SK-N-SH (cell line): ENCODE data around the gene STOX1. TPM values are rescaled to one million over a fixed set of nuclear protein-coding genes. Genes with fewer than 3 reads are reported as not detected.
"Not testable (repeated sequence)": the region's sequence is repeated elsewhere in the genome, so short reads cannot be mapped to it uniquely, and the experiment has no call there.

ENCODE experiments used
- CTCF ChIA-PET: fragments of 300-600, 350-600 bp; formaldehyde crosslinking; extraction: SDS; loops from one replicate; lab custom pipeline; 2021; lab: Yijun Ruan, JAX
- POLR2A ChIA-PET: fragments of 350-600 bp; sonication (Branson Sonifier 250); formaldehyde crosslinking; extraction: SDS; loops from one replicate; lab custom pipeline; 2020; ENCODE audit warnings: antibody characterized with exemption, inconsistent platforms; lab: Yijun Ruan, JAX
- DNase-seq: peaks from one replicate; pipeline ENCODE4 v3.0.0; 2012
- H2AFZ ChIP-seq: fragments of 200-600 bp; sonication (generic); 2 replicates; pipeline ENCODE4 v1.8.1; 2016; ENCODE audit warnings: antibody characterized with exemption, mild to moderate bottlenecking, low read depth
- H3F3A ChIP-seq: fragments of 200-600 bp; sonication (generic); replicated peaks from 2 replicates; pipeline ENCODE3; 2016; ENCODE audit warnings: antibody characterized with exemption, mild to moderate bottlenecking; ENCODE audit not compliant: insufficient read depth
- H3K27ac ChIP-seq, 2 experiments: fragments of 200-500 bp in 1 of 2; fragments of 200-600 bp in 1 of 2; sonication (Bioruptor generic) in 1 of 2; sonication (generic), shearing (Covaris generic) in 1 of 2; 2 replicates each; pipeline versions ENCODE4 v1.5.1 to v1.6.1; 2014 to 2016; ENCODE audit warnings: low read depth in 2 of 2, inconsistent platforms in 1 of 2, low read length in 1 of 2, mild to moderate bottlenecking in 1 of 2, mixed read lengths in 1 of 2
- H3K27me3 ChIP-seq: fragments of 200-600 bp; sonication (generic), shearing (Covaris generic); 2 replicates; pipeline ENCODE4 v1.6.1; 2016; ENCODE audit warnings: mixed run types; ENCODE audit not compliant: insufficient read depth
- H3K36me3 ChIP-seq, 2 experiments: fragments of 200-500 bp in 1 of 2; fragments of 200-600 bp in 1 of 2; sonication (Bioruptor generic) in 1 of 2; sonication (generic) in 1 of 2; replicated peaks in 1 of 2; 2 replicates each; pipeline versions ENCODE3 to v1.5.1; 2014 to 2016; ENCODE audit warnings: low read length in 1 of 2, mild to moderate bottlenecking in 1 of 2; ENCODE audit not compliant: insufficient read depth in 2 of 2, control insufficient read depth in 1 of 2
- H3K4me1 ChIP-seq, 2 experiments: fragments of 200-500 bp in 1 of 2; fragments of 200-600 bp in 1 of 2; sonication (Bioruptor generic) in 1 of 2; sonication (generic), shearing (Covaris generic) in 1 of 2; 2 replicates each; pipeline versions ENCODE4 v1.5.1 to v1.6.1; 2014 to 2016; ENCODE audit warnings: low read depth in 1 of 2, low read length in 1 of 2, mixed run types in 1 of 2; ENCODE audit not compliant: insufficient read depth in 2 of 2, control insufficient read depth in 1 of 2
- H3K4me2 ChIP-seq: fragments of 200-600 bp; sonication (generic), shearing (Covaris generic); 2 replicates; pipeline ENCODE4 v1.6.1; 2017; ENCODE audit warnings: mixed run types
- H3K4me3 ChIP-seq, 2 experiments: fragments of 200-500 bp in 1 of 2; fragments of 200-600 bp in 1 of 2; sonication (Bioruptor generic) in 1 of 2; sonication (generic), shearing (Covaris generic) in 1 of 2; 2 replicates each; pipeline versions ENCODE4 v1.5.1 to v1.8.1; 2014 to 2016; ENCODE audit warnings: low read depth in 2 of 2, inconsistent platforms in 1 of 2, low read length in 1 of 2, mild to moderate bottlenecking in 1 of 2, mixed read lengths in 1 of 2, moderate library complexity in 1 of 2
- H3K79me2 ChIP-seq: fragments of 200-600 bp; sonication (generic); 2 replicates; pipeline ENCODE4 v1.8.1; 2017; ENCODE audit warnings: mild to moderate bottlenecking; ENCODE audit not compliant: insufficient read depth
- H3K9ac ChIP-seq: fragments of 200-600 bp; sonication (generic); 2 replicates; pipeline ENCODE4 v1.6.1; 2017; ENCODE audit warnings: mixed run types
- H3K9me2 ChIP-seq: fragments of 200-600 bp; sonication (generic); 2 replicates; pipeline ENCODE4 v1.6.1; 2017; ENCODE audit warnings: mixed run types
- H3K9me3 ChIP-seq: fragments of 200-600 bp; sonication (generic); 2 replicates; pipeline ENCODE4 v1.6.1; 2017; ENCODE audit warnings: mixed run types, mild to moderate bottlenecking, moderate library complexity
- H4K20me1 ChIP-seq: fragments of 200-600 bp; sonication (generic); 2 replicates; pipeline ENCODE4 v1.6.1; 2017; ENCODE audit warnings: mild to moderate bottlenecking, mixed run types; ENCODE audit not compliant: insufficient read depth
- CTCF ChIP-seq: fragments of 200-600 bp; sonication (generic); IDR thresholded peaks from 2 replicates; pipeline ENCODE4 v1.6.1; 2017; ENCODE audit warnings: antibody characterized with exemption, mild to moderate bottlenecking, moderate library complexity
- FOSL2 ChIP-seq: IDR thresholded peaks from 2 replicates; pipeline ENCODE4 v1.4.0; 2012; ENCODE audit warnings: low read depth, mild to moderate bottlenecking, moderate library complexity, borderline replicate concordance
- FOXM1 ChIP-seq: IDR thresholded peaks from 2 replicates; pipeline ENCODE4 v1.4.0; 2012; ENCODE audit warnings: low read depth, mild to moderate bottlenecking
- GATA2 ChIP-seq: sonication (generic); formaldehyde crosslinking; IDR thresholded peaks from 2 replicates; pipeline ENCODE4 v1.5.0; 2020; ENCODE audit warnings: mild to moderate bottlenecking, missing genetic modification reagents
- MAX ChIP-seq: IDR thresholded peaks from 2 replicates; pipeline ENCODE4 v1.4.0; 2012; ENCODE audit warnings: low read depth
- NFIC ChIP-seq: IDR thresholded peaks from 2 replicates; pipeline ENCODE4 v1.4.0; 2012; ENCODE audit warnings: borderline replicate concordance
- RAD21 ChIP-seq: IDR thresholded peaks from 2 replicates; pipeline ENCODE4 v1.6.1; 2012; ENCODE audit warnings: mild to moderate bottlenecking, low read length
- RFX5 ChIP-seq: IDR thresholded peaks from 2 replicates; pipeline ENCODE4 v1.6.1; 2012; ENCODE audit warnings: mild to moderate bottlenecking, improper control_type of control experiment, low read length
- SIN3A ChIP-seq: IDR thresholded peaks from 2 replicates; pipeline ENCODE4 v1.6.1; 2012; ENCODE audit warnings: low read depth, mild to moderate bottlenecking, low read length, moderate library complexity, borderline replicate concordance
- SMC3 ChIP-seq: IDR thresholded peaks from 2 replicates; pipeline ENCODE4 v1.6.1; 2012; ENCODE audit warnings: low read depth, low read length, improper control_type of control experiment
- TEAD4 ChIP-seq: IDR thresholded peaks from 2 replicates; pipeline ENCODE4 v1.4.0; 2012; ENCODE audit warnings: mild to moderate bottlenecking, borderline replicate concordance; ENCODE audit not compliant: insufficient read depth
- USF2 ChIP-seq: fragments of 150-350 bp; IDR thresholded peaks from 2 replicates; pipeline ENCODE4 v1.6.1; 2017; ENCODE audit warnings: antibody characterized with exemption, low read length, low read depth, borderline replicate concordance
- YY1 ChIP-seq: IDR thresholded peaks from 2 replicates; pipeline ENCODE4 v1.4.0; 2012; ENCODE audit warnings: low read depth, mild to moderate bottlenecking
- ZBTB33 ChIP-seq: IDR thresholded peaks from 2 replicates; pipeline ENCODE4 v1.4.0; 2012; ENCODE audit warnings: low read depth, borderline replicate concordance
- WGBS: methylation state at CpG from one replicate; pipeline ENCODE4 v1.1.6; 2017; ENCODE audit warnings: low lambda C conversion rate; 5-methylcytosine and 5-hydroxymethylcytosine counted together
- polyA plus RNA-seq, 3 experiments: library from polyadenylated mRNA; depleted of rRNA; stranded (reverse); fragments of >200 nt; gene quantifications; 2 replicates each; pipeline ENCODE4 v1.2.3, GENCODE V29; 2012

STOX1 gene
- polyA plus RNA-seq, 1 of the 3 experiments (the other 2 are of a cell fraction) = 0.13 TPM

GRCh38 chr10:68864611-68865010 is 37.3 kb downstream of the STOX1 start:
- 91% methylated on average over 1 of the region's 1 CpG for WGBS

DNA sequence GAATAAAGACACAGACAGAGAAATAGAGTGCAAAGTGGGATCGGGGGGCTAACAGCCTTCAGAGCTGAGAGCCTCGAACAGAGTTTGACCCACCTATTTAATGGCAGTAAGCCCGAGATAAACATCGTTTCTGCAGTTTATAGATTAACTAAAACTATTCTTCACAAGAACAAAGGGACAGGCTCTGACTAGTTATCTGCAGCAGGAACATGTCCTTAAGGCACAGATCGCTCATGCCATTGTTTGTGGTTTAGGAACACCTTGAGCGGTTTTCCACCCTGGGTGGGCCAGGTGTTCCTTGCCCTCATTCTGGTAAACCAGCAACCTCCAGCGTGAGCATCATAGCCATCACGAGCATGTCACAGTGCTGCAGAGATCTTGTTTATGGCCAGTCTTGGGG is 40.8 kb downstream of the STOX1 start:
- H2AFZ ChIP-seq, H3K36me3 ChIP-seq, H3K9me2 ChIP-seq, H4K20me1 ChIP-seq, H3K4me2 ChIP-seq, DNase-seq, H3K9me3 ChIP-seq, H3K4me3 ChIP-seq, H3K27me3 ChIP-seq, H3K9ac ChIP-seq, H3K79me2 ChIP-seq, H3K27ac ChIP-seq: not testable (repeated sequence)
- POLR2A ChIA-PET = interaction anchor here (0.7 kb wide), 1 partner anchor 300 kb away, joined by 3 read pairs; no protein-coding TSS in a partner anchor
- CTCF ChIA-PET = interaction anchor here (1.0 kb wide), 1 partner anchor 30 kb away, joined by 3 read pairs; no protein-coding TSS in a partner anchor
- Histone ChIP-seq H3F3A (peaks cover 14% of the 10 kb centered on the region), H3K4me1 (peaks cover 16 to 26% of the 10 kb centered on the region in 2 experiments; a peak in 3 of 4 replicates)
- WGBS = 84% methylated on average over 6 of the region's 8 CpGs

More at GRCh38 chr10:68864611-68865010, 37.3 kb downstream of the STOX1 start:
- Histone ChIP-seq H4K20me1 (no peaks in the 10 kb centered on the region), H3K27ac (no peak overlapping the region), H3K4me1 (no peaks in the 10 kb centered on the region), H3K79me2 (no peaks in the 10 kb centered on the region), H3K9me3 (no peaks in the 10 kb centered on the region; the same call in 1 of the 2 replicates), H3K9me2 (no peaks in the 10 kb centered on the region), H3K9ac (no peak overlapping the region), H3K36me3 (no peaks in the 10 kb centered on the region), H3K4me2 (no peak overlapping the region), H3F3A (no peaks in the 10 kb centered on the region), H2AFZ (no peak overlapping the region), H3K27me3 (no peaks in the 10 kb centered on the region), H3K4me3 (no peak overlapping the region)
- ChIA-PET POLR2A (no interaction called here), CTCF (no interaction called here)
- DNase-seq = no peak
- TF ChIP-seq MAX (no peak), YY1 (no peak), USF2 (no peak), TEAD4 (no peak), GATA2 (CRISPR knock-in tag) (no peak), FOXM1 (no peak), FOSL2 (no peak), CTCF (no peak), ZBTB33 (no peak), NFIC (no peak), SIN3A (no peak), RFX5 (no peak), SMC3 (no peak), RAD21 (no peak)
